ENCODE data around the gene ZBTB6. TPM values are rescaled to one million over a fixed set of nuclear protein-coding genes. Genes with fewer than 3 reads are reported as not detected.

Gene ZBTB6
- total RNA-seq, 1 donor from 2014 or later = 9.0 TPM

DNA sequence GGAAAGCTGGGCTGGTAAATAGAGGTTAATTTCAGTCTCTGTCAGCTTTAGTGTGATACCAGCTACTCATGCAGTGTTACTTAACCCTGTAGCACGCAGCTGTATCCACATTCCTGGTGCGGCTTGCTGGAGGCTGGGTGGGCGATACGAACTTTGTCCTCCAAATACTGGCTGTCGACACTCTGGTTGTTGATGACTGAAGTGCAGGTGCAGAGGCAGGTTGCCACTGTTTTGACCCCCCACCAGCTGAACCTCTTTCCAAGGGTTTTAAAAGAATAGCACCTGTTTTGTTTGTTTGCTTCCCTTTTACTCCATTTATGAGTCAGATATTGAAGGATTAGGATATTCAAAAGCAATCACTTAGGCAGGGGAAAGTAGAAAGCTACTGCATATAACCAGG is 23.3 kb upstream of the ZBTB6 start:
- no peak overlapping the region for H3K4me3 Mint-ChIP-seq (ENCODE audit: low read depth)
- no peak for DNase-seq (ENCODE audit: low spot score, unreplicated experiment)
- H3K4me1 Mint-ChIP-seq (ENCODE audit: low read depth) = peaks cover 18% of the 10 kb centered on the region
- peaks cover 9% of the 10 kb centered on the region for H3K36me3 Mint-ChIP-seq (ENCODE audit: insufficient read depth)
- no peak for TF ChIP-seq CTCF (IDR thresholded peaks at IDR 0.05; ENCODE audit: unreplicated experiment)
- peak overlapping the region; percentile 52 for H3K27ac Mint-ChIP-seq
- no peaks in the 10 kb centered on the region for H3K9me3 Mint-ChIP-seq (ENCODE audit: low read depth)
- no peaks in the 10 kb centered on the region for H3K27me3 Mint-ChIP-seq

- H3K9me3 Mint-ChIP-seq (ENCODE audit: low read depth) = no peaks in the 10 kb centered on the region
- H3K27ac Mint-ChIP-seq = peak within 1 kb of the TSS; percentile 97
- peaks cover 1% of the 10 kb centered on the region for H3K36me3 Mint-ChIP-seq (ENCODE audit: insufficient read depth)
- TF ChIP-seq CTCF (IDR thresholded peaks at IDR 0.05; ENCODE audit: unreplicated experiment) = no peak
- no peaks in the 10 kb centered on the region for H3K27me3 Mint-ChIP-seq
- H3K4me3 Mint-ChIP-seq (ENCODE audit: low read depth) = no peak within 1 kb of the TSS
- peak; percentile 89 for DNase-seq (ENCODE audit: low spot score, unreplicated experiment)
- peaks cover 11% of the 10 kb centered on the region for H3K4me1 Mint-ChIP-seq (ENCODE audit: low read depth)
These were observed 18.4 kb upstream of the ZBTB6 start, which contains the start of gene ZBTB26 for GRCh38 chr9:122931226-122932121. TSS of gene ZBTB26 (minus strand) at chr9:122931512. CDS start at chr9:122919934, 11,578 bp downstream.

- H3K27ac Mint-ChIP-seq = no peak overlapping the region
These were observed 17.6 kb upstream of the ZBTB6 start for GRCh38 chr9:122930541-122931225.

DNA sequence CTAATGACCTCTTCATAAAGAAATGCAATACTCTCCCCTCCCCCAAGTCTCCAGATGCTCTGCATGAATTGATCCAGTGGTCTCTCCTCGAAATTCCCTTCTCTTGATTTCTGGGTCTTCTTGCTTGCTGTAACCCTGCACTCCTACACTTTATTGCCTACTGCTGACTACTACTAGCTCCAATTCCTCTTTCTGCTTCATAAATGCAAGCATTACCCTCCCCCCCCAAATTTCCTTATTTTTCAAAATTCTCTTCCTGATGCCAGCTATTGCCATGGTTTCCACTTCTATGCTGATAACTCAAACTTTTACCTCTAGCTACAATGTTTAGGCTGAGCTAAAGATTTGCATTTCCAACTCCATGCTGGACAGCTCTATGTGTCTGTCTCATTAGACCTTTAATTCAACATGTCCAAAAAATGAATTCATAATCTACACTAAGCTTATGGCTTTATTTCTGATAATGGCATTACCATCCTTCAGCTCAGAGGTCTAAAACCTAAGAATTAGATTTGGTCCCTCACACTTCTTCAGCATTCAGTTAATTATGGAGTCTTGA is 16.8 kb upstream of the ZBTB6 start:
- Mint-ChIP-seq H3K27ac (no peak overlapping the region), H3K27me3 (no peaks in the 10 kb centered on the region), H3K36me3 (ENCODE audit: insufficient read depth) (peaks cover under 1% of the 10 kb centered on the region), H3K4me3 (ENCODE audit: low read depth) (no peak overlapping the region), H3K9me3 (ENCODE audit: low read depth) (no peaks in the 10 kb centered on the region), H3K4me1 (ENCODE audit: low read depth) (peaks cover 10% of the 10 kb centered on the region)
- TF ChIP-seq CTCF (IDR thresholded peaks at IDR 0.05; ENCODE audit: unreplicated experiment) = no peak
- no peak for DNase-seq (ENCODE audit: low spot score, unreplicated experiment)

More at GRCh38 chr9:122930541-122931225, 17.6 kb upstream of the ZBTB6 start:
- no peaks in the 10 kb centered on the region for H3K27me3 Mint-ChIP-seq
- TF ChIP-seq CTCF (IDR thresholded peaks at IDR 0.05; ENCODE audit: unreplicated experiment) = no peak
- H3K4me3 Mint-ChIP-seq (ENCODE audit: low read depth) = no peak overlapping the region
- DNase-seq (ENCODE audit: low spot score, unreplicated experiment) = no peak
- peaks cover 11% of the 10 kb centered on the region for H3K4me1 Mint-ChIP-seq (ENCODE audit: low read depth)
- H3K36me3 Mint-ChIP-seq (ENCODE audit: insufficient read depth) = peaks cover 1% of the 10 kb centered on the region
- H3K9me3 Mint-ChIP-seq (ENCODE audit: low read depth) = no peaks in the 10 kb centered on the region

- Mint-ChIP-seq H3K27ac (no peak overlapping the region), H3K36me3 (ENCODE audit: insufficient read depth) (no peaks in the 10 kb centered on the region), H3K4me1 (ENCODE audit: low read depth) (no peaks in the 10 kb centered on the region), H3K4me3 (ENCODE audit: low read depth) (no peak overlapping the region), H3K27me3 (no peaks in the 10 kb centered on the region), H3K9me3 (ENCODE audit: low read depth) (no peaks in the 10 kb centered on the region)
- TF ChIP-seq CTCF (IDR thresholded peaks at IDR 0.05; ENCODE audit: unreplicated experiment) = no peak
- no peak for DNase-seq (ENCODE audit: low spot score, unreplicated experiment)
These were observed 10.8 kb upstream of the ZBTB6 start for GRCh38 chr9:122923947-122924346.
